IPS-18a (cell line): Measurements from ENCODE around the gene C8A.

Source experiments
- H3K27ac ChIP-seq: one replicate; pipeline ENCODE4 v1.5.1; 2013; ENCODE audit warnings: low read length
- H3K27me3 ChIP-seq: one replicate; pipeline ENCODE4 v1.6.1; 2013; ENCODE audit warnings: mild to moderate bottlenecking, low read length; ENCODE audit not compliant: control insufficient read depth, insufficient read depth
- H3K36me3 ChIP-seq: one replicate; pipeline ENCODE4 v1.6.1; 2013; ENCODE audit warnings: low read depth, low read length; ENCODE audit not compliant: control insufficient read depth
- H3K4me1 ChIP-seq: one replicate; pipeline ENCODE4 v1.6.1; 2013; ENCODE audit warnings: low read depth, low read length; ENCODE audit not compliant: control insufficient read depth
- H3K4me3 ChIP-seq: one replicate; pipeline ENCODE4 v1.5.1; 2013; ENCODE audit warnings: low read length
- H3K9ac ChIP-seq: one replicate; pipeline ENCODE4 v1.6.1; 2013; ENCODE audit warnings: mild to moderate bottlenecking, low read length, moderate library complexity
- H3K9me3 ChIP-seq: one replicate; pipeline ENCODE4 v1.6.1; 2013; ENCODE audit warnings: low read depth, low read length; ENCODE audit not compliant: control insufficient read depth

C8A gene

DNA sequence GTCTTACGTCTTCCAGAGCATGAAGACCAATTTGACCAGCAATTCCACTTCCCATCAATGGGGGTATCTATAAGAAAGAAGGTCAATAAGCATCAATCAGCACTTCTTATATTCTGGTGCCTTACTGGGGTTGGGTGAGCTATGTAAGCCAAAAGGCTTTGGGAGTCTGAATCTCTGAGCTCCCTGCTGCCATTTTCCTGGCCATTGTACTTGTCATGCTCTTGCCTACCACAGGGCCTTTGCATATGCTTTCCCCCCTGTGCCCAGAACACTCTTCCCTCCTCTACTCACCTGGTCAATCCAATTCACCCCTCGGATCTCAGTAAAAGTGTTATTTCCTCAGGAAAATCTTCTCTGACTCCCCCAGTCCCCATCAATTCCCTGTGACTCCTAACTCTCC, 74.9 kb downstream of the C8A start:
- Histone ChIP-seq H3K9ac (no peak overlapping the region), H3K9me3 (no peaks in the 10 kb centered on the region), H3K4me3 (no peak overlapping the region), H3K4me1 (peaks cover 16% of the 10 kb centered on the region), H3K27me3 (peaks cover 4% of the 10 kb centered on the region), H3K36me3 (no peaks in the 10 kb centered on the region), H3K27ac (no peak overlapping the region)

DNA sequence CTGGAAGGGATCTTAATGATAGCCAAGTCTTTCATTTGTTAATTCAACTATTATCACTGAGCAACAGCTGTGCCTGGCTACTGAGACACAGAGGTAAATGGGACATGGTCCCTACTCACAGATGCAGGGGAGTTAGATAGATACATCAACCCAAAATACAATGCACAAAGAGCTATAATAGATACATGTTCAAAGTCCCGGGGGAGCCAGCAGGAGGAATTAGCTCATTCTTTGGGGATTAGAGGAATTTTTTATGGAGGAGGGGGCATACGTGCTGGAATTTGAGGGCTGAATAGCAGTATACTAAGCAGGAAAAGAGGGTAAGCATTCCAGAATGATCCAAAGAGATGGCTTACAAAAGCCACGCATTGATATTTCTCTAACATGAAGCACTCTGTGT, 76.6 kb downstream of the C8A start:
- Histone ChIP-seq H3K9ac (no peak overlapping the region), H3K36me3 (no peaks in the 10 kb centered on the region), H3K4me3 (no peak overlapping the region), H3K4me1 (peaks cover 8% of the 10 kb centered on the region), H3K27ac (no peak overlapping the region), H3K27me3 (peaks cover 18% of the 10 kb centered on the region), H3K9me3 (no peaks in the 10 kb centered on the region)

DNA sequence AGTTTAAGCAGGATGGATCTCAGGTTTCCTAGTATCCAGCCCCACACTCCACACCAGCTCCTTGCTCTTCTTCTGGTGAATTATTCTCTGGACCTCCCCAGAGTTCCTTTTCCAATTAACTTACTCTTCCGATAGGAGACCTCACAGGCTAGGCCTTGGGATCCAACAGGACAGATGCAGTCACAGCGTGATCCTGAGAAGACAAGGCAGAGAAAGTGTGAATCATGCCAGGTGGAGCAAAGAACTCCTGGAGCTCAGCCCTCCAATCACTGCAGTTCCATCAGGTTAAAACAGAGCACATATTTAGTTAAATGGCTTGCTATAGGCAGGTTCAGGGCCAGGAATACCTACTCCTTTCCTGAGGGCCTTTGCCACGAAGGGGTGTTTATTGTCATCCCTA, 77.1 kb downstream of the C8A start:
- H3K27ac ChIP-seq: no peak overlapping the region
- H3K36me3 ChIP-seq: no peaks in the 10 kb centered on the region
- no peaks in the 10 kb centered on the region for H3K9me3 ChIP-seq
- no peak overlapping the region for H3K9ac ChIP-seq
- H3K4me3 ChIP-seq: no peak overlapping the region
- H3K4me1 ChIP-seq: peaks cover 8% of the 10 kb centered on the region
- peaks cover 18% of the 10 kb centered on the region for H3K27me3 ChIP-seq

DNA sequence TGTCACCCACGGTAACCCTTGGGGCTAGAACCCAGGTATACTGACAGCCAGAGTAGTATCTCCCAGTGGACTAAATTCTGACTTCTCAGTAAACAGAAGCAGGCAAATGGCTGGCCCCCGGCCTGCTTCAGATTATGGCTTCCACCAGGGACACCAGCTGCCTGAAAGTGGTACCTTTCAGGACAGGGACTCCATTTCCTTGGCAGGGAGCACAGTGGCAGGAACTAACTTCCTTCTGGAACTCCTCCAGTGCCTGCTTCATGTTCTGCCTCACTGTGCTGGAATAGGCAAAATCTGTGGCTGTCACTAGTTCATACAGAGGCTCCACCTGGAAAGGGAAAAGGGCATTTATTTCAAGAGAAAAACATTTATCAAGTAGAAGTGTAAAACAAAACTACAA, 78.6 kb downstream of the C8A start:
- H3K4me1 ChIP-seq: peaks cover 8% of the 10 kb centered on the region

DNA sequence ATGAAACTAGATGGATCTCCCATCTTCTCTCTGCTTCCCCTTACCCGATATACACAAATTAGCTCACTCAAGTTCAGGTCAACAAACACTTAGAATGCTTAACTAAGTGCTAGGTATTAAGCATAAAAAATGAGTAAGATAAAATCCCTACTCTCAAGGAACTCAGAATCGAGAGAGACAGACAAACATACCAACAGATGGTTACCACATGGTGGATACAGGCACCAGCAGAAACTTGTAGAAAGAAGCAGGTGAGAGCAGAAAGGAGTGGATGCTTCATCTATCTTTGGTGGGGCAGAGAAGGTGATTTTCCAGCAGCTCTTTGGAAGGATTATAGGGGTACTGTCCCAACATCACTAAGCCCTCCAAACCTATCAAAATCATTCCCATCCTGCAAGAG, 79.0 kb downstream of the C8A start:
- H3K9me3 ChIP-seq: no peaks in the 10 kb centered on the region
- H3K4me1 ChIP-seq: peaks cover 9% of the 10 kb centered on the region
- H3K27ac ChIP-seq: no peak overlapping the region
- H3K9ac ChIP-seq: no peak overlapping the region
- H3K36me3 ChIP-seq: no peaks in the 10 kb centered on the region
- H3K27me3 ChIP-seq: peaks cover 18% of the 10 kb centered on the region
- no peak overlapping the region for H3K4me3 ChIP-seq

More for the DNA sequence above, 78.6 kb downstream of the C8A start:
- Histone ChIP-seq H3K9ac (no peak overlapping the region), H3K9me3 (no peaks in the 10 kb centered on the region), H3K36me3 (no peaks in the 10 kb centered on the region), H3K27ac (no peak overlapping the region), H3K4me3 (no peak overlapping the region), H3K27me3 (peaks cover 18% of the 10 kb centered on the region)

DNA sequence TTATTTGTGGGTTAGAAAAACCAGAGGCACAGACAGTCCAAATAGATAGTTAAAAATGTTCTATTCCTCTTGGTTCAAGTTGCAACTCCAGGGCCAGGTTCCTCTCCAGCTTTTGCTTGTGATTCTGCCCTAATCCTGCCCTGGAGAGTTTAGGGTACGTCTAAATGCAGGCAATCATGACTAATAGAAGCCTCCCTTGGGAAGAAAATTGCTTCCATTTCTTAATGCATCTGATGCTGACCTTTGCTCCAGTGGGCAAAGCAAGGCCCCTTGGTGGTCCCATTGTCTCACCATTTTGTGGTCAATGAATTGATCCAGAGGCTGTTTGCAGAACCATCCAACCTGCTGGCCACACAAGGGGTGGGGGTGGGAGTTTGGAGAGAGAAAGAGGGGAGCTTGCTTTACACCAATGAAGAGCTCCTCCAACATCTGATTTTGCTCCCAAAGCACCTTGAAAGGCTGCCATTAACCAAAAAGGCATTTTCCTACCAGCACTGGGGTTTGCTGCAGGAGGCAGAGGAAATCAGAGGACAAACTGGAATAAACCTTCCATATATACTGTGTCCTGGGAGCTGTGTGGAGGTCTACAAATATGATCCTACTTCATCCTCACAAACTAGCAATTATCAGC, 79.9 kb downstream of the C8A start:
- Histone ChIP-seq H3K9me3 (no peaks in the 10 kb centered on the region), H3K9ac (no peak overlapping the region), H3K27me3 (peaks cover 18% of the 10 kb centered on the region), H3K4me3 (no peak overlapping the region), H3K4me1 (peaks cover 18% of the 10 kb centered on the region), H3K27ac (no peak overlapping the region), H3K36me3 (no peaks in the 10 kb centered on the region)

DNA sequence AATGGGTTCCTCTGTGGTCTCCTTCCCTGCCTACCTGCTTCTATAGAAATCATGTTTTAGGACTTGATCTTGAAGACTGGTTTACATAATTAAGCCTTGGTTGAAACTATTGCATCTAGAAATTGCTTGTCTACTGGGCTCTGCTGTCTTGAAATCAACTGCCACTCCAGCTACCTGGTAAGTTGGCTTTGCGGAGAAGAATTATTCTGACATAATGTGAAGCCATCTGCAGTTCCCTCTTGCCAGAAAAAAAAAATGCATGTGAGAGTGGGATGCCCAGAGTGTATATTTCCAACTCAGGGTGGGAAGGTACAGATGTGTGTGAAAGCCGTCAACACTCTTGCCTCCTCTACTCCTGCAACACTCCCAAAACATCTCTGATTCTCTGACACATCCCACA, 84.0 kb downstream of the C8A start:
- Histone ChIP-seq H3K4me3 (no peak overlapping the region), H3K4me1 (peaks cover 18% of the 10 kb centered on the region), H3K36me3 (no peaks in the 10 kb centered on the region), H3K27ac (no peak overlapping the region), H3K27me3 (peaks cover 18% of the 10 kb centered on the region), H3K9me3 (no peaks in the 10 kb centered on the region), H3K9ac (no peak overlapping the region)

DNA sequence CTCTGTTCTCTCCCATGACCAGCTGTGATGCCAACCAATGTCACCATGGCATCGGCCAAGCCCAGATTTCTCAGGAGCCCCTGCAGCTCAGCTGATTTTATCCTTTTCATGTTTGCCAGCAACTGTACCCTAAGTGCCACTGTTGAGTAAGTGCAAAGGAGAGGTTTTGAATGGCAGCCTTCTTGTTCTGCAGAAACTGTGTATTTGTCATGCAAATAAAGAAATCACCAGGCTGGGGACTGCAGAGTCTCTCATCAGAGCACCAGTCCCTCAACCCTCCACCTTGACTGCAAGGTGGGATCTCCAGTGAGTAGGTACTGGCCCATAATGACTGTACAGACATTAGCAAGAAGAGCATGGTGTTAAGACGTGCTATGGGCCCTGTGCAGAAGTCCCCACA, 84.6 kb downstream of the C8A start:
- H3K27me3 ChIP-seq: peaks cover 14% of the 10 kb centered on the region
- H3K4me1 ChIP-seq: peaks cover 18% of the 10 kb centered on the region
- H3K27ac ChIP-seq: no peak overlapping the region
- H3K9me3 ChIP-seq: no peaks in the 10 kb centered on the region
- H3K4me3 ChIP-seq: no peak overlapping the region
- H3K9ac ChIP-seq: no peak overlapping the region
- H3K36me3 ChIP-seq: no peaks in the 10 kb centered on the region

DNA sequence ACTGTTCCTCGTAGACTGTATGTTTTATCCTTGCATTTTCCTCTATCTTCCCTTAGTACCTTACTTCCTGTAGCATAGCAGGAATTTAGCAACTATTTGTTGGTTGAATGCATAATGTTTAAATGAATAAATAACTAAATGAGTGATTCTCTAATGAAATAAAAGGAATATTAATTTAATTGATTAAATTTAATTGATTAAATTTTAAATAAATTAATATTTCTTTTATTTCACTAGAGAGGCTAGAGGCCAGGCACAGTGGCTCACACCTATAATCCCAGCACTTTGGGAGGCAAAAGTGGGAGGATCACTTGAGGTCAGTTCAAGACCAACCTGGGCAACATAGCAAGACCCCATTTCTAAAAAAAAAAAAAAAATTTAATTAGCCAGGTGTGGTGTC, 85.4 kb downstream of the C8A start:
- Histone ChIP-seq H3K27ac (no peak overlapping the region), H3K9me3 (no peaks in the 10 kb centered on the region), H3K4me3 (no peak overlapping the region), H3K9ac (no peak overlapping the region), H3K36me3 (no peaks in the 10 kb centered on the region), H3K27me3 (peaks cover 11% of the 10 kb centered on the region), H3K4me1 (peaks cover 11% of the 10 kb centered on the region)

DNA sequence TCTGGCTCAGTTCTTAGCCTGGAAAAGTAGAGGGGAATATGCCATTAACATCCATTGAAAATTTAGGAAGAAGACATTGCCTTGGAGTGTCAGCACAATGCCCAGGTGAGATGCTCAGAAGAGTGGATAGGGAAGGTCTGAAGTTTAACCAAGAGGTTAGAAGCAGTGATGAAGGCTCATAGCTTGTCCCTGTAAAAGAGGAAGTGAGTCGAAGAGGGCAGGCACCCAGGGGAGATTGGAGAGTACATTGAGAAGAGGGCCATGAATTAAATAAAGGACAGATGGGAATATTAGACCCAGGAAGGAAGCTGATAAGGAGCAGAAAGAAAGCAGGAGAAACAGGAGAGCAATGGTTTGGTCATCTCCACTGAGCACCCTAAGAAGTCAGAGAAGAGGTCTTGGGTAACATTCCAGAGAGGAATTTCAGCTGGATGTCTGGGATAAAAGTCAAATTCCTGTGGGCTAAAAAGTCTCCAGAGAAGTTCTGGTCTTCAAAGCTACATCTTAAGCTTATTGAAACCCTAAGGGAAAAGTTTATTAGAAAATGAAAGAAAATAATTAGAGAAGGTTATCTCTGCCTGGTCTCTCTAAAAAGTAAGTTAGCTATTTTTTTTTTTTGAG, 93.9 kb downstream of the C8A start:
- H3K27me3 ChIP-seq: no peaks in the 10 kb centered on the region
- no peaks in the 10 kb centered on the region for H3K9me3 ChIP-seq
- H3K36me3 ChIP-seq: no peaks in the 10 kb centered on the region
- H3K4me1 ChIP-seq: no peaks in the 10 kb centered on the region
- H3K27ac ChIP-seq: no peak overlapping the region
- no peak overlapping the region for H3K9ac ChIP-seq
- no peak overlapping the region for H3K4me3 ChIP-seq

DNA sequence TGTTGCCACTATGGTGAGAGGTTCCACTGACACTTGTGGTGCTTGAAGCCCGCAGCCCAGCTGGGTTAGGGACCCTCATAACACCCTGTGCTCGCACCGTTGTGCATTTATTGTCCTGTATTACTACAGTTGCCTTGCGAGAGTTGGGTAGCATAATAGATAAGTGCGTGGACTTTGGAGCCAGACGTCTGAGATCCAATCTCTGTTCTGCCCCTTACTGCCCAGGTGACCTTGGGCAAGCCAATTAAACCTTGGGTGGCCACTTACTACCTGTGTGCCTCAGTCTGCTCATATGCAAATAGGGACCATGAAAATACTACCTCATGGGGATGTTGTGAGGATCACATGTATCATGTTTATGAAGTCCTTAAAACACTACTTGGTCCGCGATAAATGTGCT, 97.9 kb downstream of the C8A start:
- H3K4me3 ChIP-seq: no peak overlapping the region
- H3K27ac ChIP-seq: no peak overlapping the region
- no peak overlapping the region for H3K9ac ChIP-seq
- no peaks in the 10 kb centered on the region for H3K36me3 ChIP-seq
- no peaks in the 10 kb centered on the region for H3K4me1 ChIP-seq
- H3K27me3 ChIP-seq: no peaks in the 10 kb centered on the region
- no peaks in the 10 kb centered on the region for H3K9me3 ChIP-seq

DNA sequence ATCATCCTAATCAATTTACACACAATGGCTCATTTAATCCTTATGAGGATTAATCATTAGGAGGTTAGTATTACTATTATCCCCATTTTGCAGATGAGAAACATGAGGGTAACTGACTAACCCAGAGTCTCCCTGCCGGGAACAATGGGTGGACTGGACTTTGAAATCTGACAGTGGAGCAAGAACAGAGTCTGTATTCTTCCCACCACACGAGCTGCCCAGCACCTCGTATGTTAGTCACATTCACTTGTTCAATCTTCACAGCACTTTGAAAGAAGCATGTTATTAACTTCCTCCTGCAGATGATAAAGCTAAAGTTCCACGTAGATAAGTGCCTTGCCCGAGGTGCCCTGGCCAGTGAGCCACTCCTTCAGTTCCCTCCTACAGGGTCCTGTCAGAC, 98.8 kb downstream of the C8A start:
- no peaks in the 10 kb centered on the region for H3K9me3 ChIP-seq
- no peak overlapping the region for H3K27ac ChIP-seq
- no peak overlapping the region for H3K4me3 ChIP-seq
- H3K36me3 ChIP-seq: no peaks in the 10 kb centered on the region
- no peak overlapping the region for H3K9ac ChIP-seq
- no peaks in the 10 kb centered on the region for H3K4me1 ChIP-seq
- H3K27me3 ChIP-seq: no peaks in the 10 kb centered on the region
